ENCODE measurements around the gene CYP19A1. TPM values are rescaled to one million over a fixed set of nuclear protein-coding genes. Genes with fewer than 3 reads are reported as not detected.

CYP19A1 gene
- polyA plus RNA-seq, 1 of the 3 experiments (the other 2 are of a cell fraction): 0.03 TPM

DNA sequence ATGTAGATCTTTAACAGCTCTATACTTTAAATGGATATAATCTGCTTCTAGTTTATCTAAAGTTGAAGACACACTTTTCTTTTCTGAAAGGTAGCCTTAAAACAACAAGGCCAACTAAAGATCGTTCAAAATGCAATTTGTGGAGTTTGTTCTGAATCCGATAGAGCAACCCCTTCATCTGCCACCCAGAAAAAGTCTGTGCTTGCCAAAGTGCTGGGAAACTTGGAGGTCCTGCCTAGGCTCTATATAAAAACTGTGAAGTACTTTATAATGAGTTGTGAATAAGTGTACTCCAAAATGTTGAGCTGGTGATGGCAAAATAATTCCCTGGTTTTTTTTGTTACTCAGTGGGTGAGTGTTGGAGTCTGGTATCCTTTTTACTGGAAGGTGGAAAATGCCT is 15.6 kb upstream of the CYP19A1 start:
- H3F3A ChIP-seq (replicated peaks; ENCODE audit: insufficient read depth): no peaks in the 10 kb centered on the region
- H3K4me1 ChIP-seq (ENCODE audit: control insufficient read depth in 1 of 2, insufficient read depth in 2 of 2, low read depth in 1 of 2, low read length in 1 of 2): no peaks in the 10 kb centered on the region
- no peak for DNase-seq
- no peaks in the 10 kb centered on the region for H3K9me2 ChIP-seq
- no peaks in the 10 kb centered on the region for H4K20me1 ChIP-seq (ENCODE audit: insufficient read depth)
- no peak overlapping the region for H3K9ac ChIP-seq
- TF ChIP-seq FOXM1 (IDR thresholded peaks at IDR 0.05; ENCODE audit: low read depth): no peak
- no peak for TF ChIP-seq SMC3 (IDR thresholded peaks at IDR 0.05; ENCODE audit: low read depth, low read length)
- TF ChIP-seq, protein P1, sequence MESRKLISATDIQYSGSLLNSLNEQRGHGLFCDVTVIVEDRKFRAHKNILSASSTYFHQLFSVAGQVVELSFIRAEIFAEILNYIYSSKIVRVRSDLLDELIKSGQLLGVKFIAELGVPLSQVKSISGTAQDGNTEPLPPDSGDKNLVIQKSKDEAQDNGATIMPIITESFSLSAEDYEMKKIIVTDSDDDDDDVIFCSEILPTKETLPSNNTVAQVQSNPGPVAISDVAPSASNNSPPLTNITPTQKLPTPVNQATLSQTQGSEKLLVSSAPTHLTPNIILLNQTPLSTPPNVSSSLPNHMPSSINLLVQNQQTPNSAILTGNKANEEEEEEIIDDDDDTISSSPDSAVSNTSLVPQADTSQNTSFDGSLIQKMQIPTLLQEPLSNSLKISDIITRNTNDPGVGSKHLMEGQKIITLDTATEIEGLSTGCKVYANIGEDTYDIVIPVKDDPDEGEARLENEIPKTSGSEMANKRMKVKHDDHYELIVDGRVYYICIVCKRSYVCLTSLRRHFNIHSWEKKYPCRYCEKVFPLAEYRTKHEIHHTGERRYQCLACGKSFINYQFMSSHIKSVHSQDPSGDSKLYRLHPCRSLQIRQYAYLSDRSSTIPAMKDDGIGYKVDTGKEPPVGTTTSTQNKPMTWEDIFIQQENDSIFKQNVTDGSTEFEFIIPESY (IDR thresholded peaks at IDR 0.05; ENCODE audit: borderline replicate concordance, low read depth): no peak
- TF ChIP-seq EP300 (IDR thresholded peaks at IDR 0.05; ENCODE audit: borderline replicate concordance in 1 of 2, low read depth in 1 of 2, low read length in 1 of 2): no peak
- TF ChIP-seq, protein P2, sequence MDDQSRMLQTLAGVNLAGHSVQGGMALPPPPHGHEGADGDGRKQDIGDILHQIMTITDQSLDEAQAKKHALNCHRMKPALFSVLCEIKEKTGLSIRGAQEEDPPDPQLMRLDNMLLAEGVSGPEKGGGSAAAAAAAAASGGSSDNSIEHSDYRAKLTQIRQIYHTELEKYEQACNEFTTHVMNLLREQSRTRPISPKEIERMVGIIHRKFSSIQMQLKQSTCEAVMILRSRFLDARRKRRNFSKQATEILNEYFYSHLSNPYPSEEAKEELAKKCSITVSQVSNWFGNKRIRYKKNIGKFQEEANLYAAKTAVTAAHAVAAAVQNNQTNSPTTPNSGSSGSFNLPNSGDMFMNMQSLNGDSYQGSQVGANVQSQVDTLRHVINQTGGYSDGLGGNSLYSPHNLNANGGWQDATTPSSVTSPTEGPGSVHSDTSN (IDR thresholded peaks at IDR 0.05): no peak
- TF ChIP-seq NRF1 (IDR thresholded peaks at IDR 0.05; ENCODE audit: low read depth, low read length): no peak
- no peak for TF ChIP-seq NFIC (IDR thresholded peaks at IDR 0.05; ENCODE audit: borderline replicate concordance)
- TF ChIP-seq GATA2 (CRISPR knock-in tag; IDR thresholded peaks at IDR 0.05): no peak
- TF ChIP-seq GABPA (IDR thresholded peaks at IDR 0.05; ENCODE audit: low read depth): no peak
- TF ChIP-seq MEF2A (IDR thresholded peaks at IDR 0.05; ENCODE audit: borderline replicate concordance, low read depth): no peak
- TF ChIP-seq, protein P3, sequence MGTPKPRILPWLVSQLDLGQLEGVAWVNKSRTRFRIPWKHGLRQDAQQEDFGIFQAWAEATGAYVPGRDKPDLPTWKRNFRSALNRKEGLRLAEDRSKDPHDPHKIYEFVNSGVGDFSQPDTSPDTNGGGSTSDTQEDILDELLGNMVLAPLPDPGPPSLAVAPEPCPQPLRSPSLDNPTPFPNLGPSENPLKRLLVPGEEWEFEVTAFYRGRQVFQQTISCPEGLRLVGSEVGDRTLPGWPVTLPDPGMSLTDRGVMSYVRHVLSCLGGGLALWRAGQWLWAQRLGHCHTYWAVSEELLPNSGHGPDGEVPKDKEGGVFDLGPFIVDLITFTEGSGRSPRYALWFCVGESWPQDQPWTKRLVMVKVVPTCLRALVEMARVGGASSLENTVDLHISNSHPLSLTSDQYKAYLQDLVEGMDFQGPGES (IDR thresholded peaks at IDR 0.05; ENCODE audit: low read depth, low read length): no peak
- TF ChIP-seq RFX5 (IDR thresholded peaks at IDR 0.05; ENCODE audit: low read length): no peak
- TF ChIP-seq, protein P4, sequence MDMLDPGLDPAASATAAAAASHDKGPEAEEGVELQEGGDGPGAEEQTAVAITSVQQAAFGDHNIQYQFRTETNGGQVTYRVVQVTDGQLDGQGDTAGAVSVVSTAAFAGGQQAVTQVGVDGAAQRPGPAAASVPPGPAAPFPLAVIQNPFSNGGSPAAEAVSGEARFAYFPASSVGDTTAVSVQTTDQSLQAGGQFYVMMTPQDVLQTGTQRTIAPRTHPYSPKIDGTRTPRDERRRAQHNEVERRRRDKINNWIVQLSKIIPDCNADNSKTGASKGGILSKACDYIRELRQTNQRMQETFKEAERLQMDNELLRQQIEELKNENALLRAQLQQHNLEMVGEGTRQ (IDR thresholded peaks at IDR 0.05; ENCODE audit: borderline replicate concordance, low read depth, low read length): no peak
- TF ChIP-seq TCF12 (IDR thresholded peaks at IDR 0.05): no peak
- no peak for TF ChIP-seq SIN3A (IDR thresholded peaks at IDR 0.05; ENCODE audit: borderline replicate concordance, low read depth, low read length)
- no peak for TF ChIP-seq FOXJ3 (CRISPR knock-in tag; IDR thresholded peaks at IDR 0.05)
- TF ChIP-seq, protein P5, sequence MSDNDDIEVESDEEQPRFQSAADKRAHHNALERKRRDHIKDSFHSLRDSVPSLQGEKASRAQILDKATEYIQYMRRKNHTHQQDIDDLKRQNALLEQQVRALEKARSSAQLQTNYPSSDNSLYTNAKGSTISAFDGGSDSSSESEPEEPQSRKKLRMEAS (IDR thresholded peaks at IDR 0.05; ENCODE audit: low read depth): no peak
- no peak for TF ChIP-seq POLR2AphosphoS5 (IDR thresholded peaks at IDR 0.05; ENCODE audit: low read depth, low read length)
- no peak for TF ChIP-seq TEAD4 (IDR thresholded peaks at IDR 0.05; ENCODE audit: borderline replicate concordance, insufficient read depth)
- no peak for TF ChIP-seq CHD2 (IDR thresholded peaks at IDR 0.05; ENCODE audit: low read length, partially characterized antibody)
- H3K9me3 ChIP-seq: no peaks in the 10 kb centered on the region
- H3K4me3 ChIP-seq (ENCODE audit: low read depth in 2 of 2, low read length in 1 of 2): no peak overlapping the region
- no peaks in the 10 kb centered on the region for H3K36me3 ChIP-seq (replicated peaks in 1 of 2; ENCODE audit: control insufficient read depth in 1 of 2, insufficient read depth in 2 of 2, low read length in 1 of 2)
- H3K4me2 ChIP-seq: no peak overlapping the region
- no peak overlapping the region for H2AFZ ChIP-seq (ENCODE audit: low read depth)
- no peaks in the 10 kb centered on the region for H3K27me3 ChIP-seq (ENCODE audit: insufficient read depth)
- H3K27ac ChIP-seq (ENCODE audit: low read depth in 2 of 2, low read length in 1 of 2): no peak overlapping the region
- POLR2A ChIA-PET: no interaction called here
- H3K79me2 ChIP-seq (ENCODE audit: insufficient read depth): no peaks in the 10 kb centered on the region
- 45% methylated on average over 2 of the region's 2 CpGs for WGBS (ENCODE audit: low lambda C conversion rate)
- CTCF ChIA-PET: interaction anchor here (1.2 kb wide), 2 partner anchors 9 to 162 kb away, joined by 3 read pairs; no protein-coding TSS in a partner anchor

Data from SK-N-SH (cell line).